Measurements from ENCODE around the gene WWTR1. TPM values are rescaled to one million over a fixed set of nuclear protein-coding genes. Genes with fewer than 3 reads are reported as not detected.
A peak's percentile ranks its signal among the peaks of the same experiment; 100 is the strongest.

WWTR1 gene
- total RNA-seq, 2 experiments from 2014 or later, result 0.22 to 0.30 TPM

- Histone ChIP-seq H3K27ac (ENCODE audit: low read depth in 1 of 2, low read length in 2 of 2) (no peak overlapping the region), H3K27me3 (ENCODE audit: control insufficient read depth in 1 of 2, insufficient read depth in 2 of 2, low read length in 2 of 2) (peaks cover 0 to 5% of the 10 kb centered on the region in 2 experiments), H3K4me3 (ENCODE audit: low read length) (no peak overlapping the region), H3K9me3 (ENCODE audit: control insufficient read depth in 1 of 2, insufficient read depth in 1 of 2, low read length in 2 of 2) (no peaks in the 10 kb centered on the region), H3K4me1 (ENCODE audit: insufficient read depth, low read length) (no peaks in the 10 kb centered on the region), H3K36me3 (ENCODE audit: insufficient read depth, low read length) (no peaks in the 10 kb centered on the region)
- no peaks in the 10 kb centered on the region for H3K9me3 Mint-ChIP-seq
- intact Hi-C loops (cut with DNase I, micrococcal nuclease), result no loop called here
- H3K27ac Mint-ChIP-seq, result no peak overlapping the region
- no peak for TF ChIP-seq CTCF (IDR thresholded peaks at IDR 0.05)
- peaks cover 11% of the 10 kb centered on the region for H3K4me1 Mint-ChIP-seq (ENCODE audit: low read depth)
- H3K4me3 Mint-ChIP-seq, result no peak overlapping the region
- no peaks in the 10 kb centered on the region for H3K36me3 Mint-ChIP-seq (ENCODE audit: low read depth)
- H3K27me3 Mint-ChIP-seq, result peaks cover 20% of the 10 kb centered on the region
- no peak for ATAC-seq (ENCODE audit: poor library complexity)
- POLR2A ChIA-PET, result no interaction called here
- DNase-seq, result peak in 2 of 14 experiments; percentile 54 to 70
- CTCF ChIA-PET, result no interaction called here
Observed at GRCh38 chr3:149507491-149508324, 150.1 kb downstream of the WWTR1 start.

- TF ChIP-seq CTCF (IDR thresholded peaks at IDR 0.05), result no peak
- Mint-ChIP-seq H3K27me3 (peaks cover 13% of the 10 kb centered on the region), H3K4me1 (ENCODE audit: low read depth) (peaks cover 5% of the 10 kb centered on the region), H3K27ac (no peak overlapping the region), H3K4me3 (no peak overlapping the region), H3K36me3 (ENCODE audit: low read depth) (no peaks in the 10 kb centered on the region), H3K9me3 (no peaks in the 10 kb centered on the region)
- H3K4me3 ChIP-seq (ENCODE audit: low read length), result no peak overlapping the region
- H3K36me3 ChIP-seq (ENCODE audit: insufficient read depth, low read length), result no peaks in the 10 kb centered on the region
- ChIA-PET POLR2A (no interaction called here), CTCF (no interaction called here)
- no peak for ATAC-seq (ENCODE audit: poor library complexity)
- H3K9me3 ChIP-seq (ENCODE audit: control insufficient read depth in 1 of 2, insufficient read depth in 1 of 2, low read length in 2 of 2), result no peaks in the 10 kb centered on the region
- intact Hi-C loops (cut with DNase I, micrococcal nuclease), result no loop called here
- no peak overlapping the region for H3K27ac ChIP-seq (ENCODE audit: low read depth in 1 of 2, low read length in 2 of 2)
- no peaks in the 10 kb centered on the region for H3K4me1 ChIP-seq (ENCODE audit: insufficient read depth, low read length)
- peaks cover 0 to 5% of the 10 kb centered on the region in 2 experiments for H3K27me3 ChIP-seq (ENCODE audit: control insufficient read depth in 1 of 2, insufficient read depth in 2 of 2, low read length in 2 of 2)
- no peak for DNase-seq
Observed at GRCh38 chr3:149506965-149507364, 150.9 kb downstream of the WWTR1 start.

GRCh38 chr3:149506540-149506939 is 151.3 kb downstream of the WWTR1 start:
- H3K36me3 Mint-ChIP-seq (ENCODE audit: low read depth), result no peaks in the 10 kb centered on the region
- peaks cover 5% of the 10 kb centered on the region for H3K4me1 Mint-ChIP-seq (ENCODE audit: low read depth)
- no peak for ATAC-seq (ENCODE audit: poor library complexity)
- H3K4me3 ChIP-seq (ENCODE audit: low read length), result no peak overlapping the region
- H3K27ac Mint-ChIP-seq, result no peak overlapping the region
- H3K9me3 ChIP-seq (ENCODE audit: control insufficient read depth in 1 of 2, insufficient read depth in 1 of 2, low read length in 2 of 2), result no peaks in the 10 kb centered on the region
- H3K27me3 ChIP-seq (ENCODE audit: control insufficient read depth in 1 of 2, insufficient read depth in 2 of 2, low read length in 2 of 2), result peaks cover 0 to 5% of the 10 kb centered on the region in 2 experiments
- ChIA-PET CTCF (no interaction called here), POLR2A (no interaction called here)
- H3K4me1 ChIP-seq (ENCODE audit: insufficient read depth, low read length), result no peaks in the 10 kb centered on the region
- no peaks in the 10 kb centered on the region for H3K9me3 Mint-ChIP-seq
- no peaks in the 10 kb centered on the region for H3K36me3 ChIP-seq (ENCODE audit: insufficient read depth, low read length)
- no peak overlapping the region for H3K4me3 Mint-ChIP-seq
- intact Hi-C loops (cut with DNase I, micrococcal nuclease), result no loop called here
- TF ChIP-seq CTCF (IDR thresholded peaks at IDR 0.05), result no peak
- peaks cover 13% of the 10 kb centered on the region for H3K27me3 Mint-ChIP-seq
- no peak for DNase-seq
- no peak overlapping the region for H3K27ac ChIP-seq (ENCODE audit: low read depth in 1 of 2, low read length in 2 of 2)

Measured in CD4-positive, alpha-beta T cell (primary cell).